Ovary (tissue), 9 donors: ENCODE data around the gene CCDC160. TPM values are rescaled to one million over a fixed set of nuclear protein-coding genes. Genes with fewer than 3 reads are reported as not detected.

Source experiments
- DNase-seq, 5 donors: peaks; one replicate each; pipeline ENCODE4 v3.0.0-alpha.2; 2019 to 2020
- H3K27ac ChIP-seq, 2 donors: fragments of 200-600 bp; one replicate each; pipeline versions ENCODE4 v1.5.1 to v1.8.0; 2019 to 2022
- H3K27me3 ChIP-seq: fragments of 200-600 bp; one replicate; pipeline ENCODE4 v1.8.0; 2022
- H3K36me3 ChIP-seq: fragments of 200-600 bp; sonication (generic); one replicate; pipeline ENCODE4 v1.5.1; 2019
- H3K4me1 ChIP-seq: one replicate; pipeline ENCODE4 v1.8.1; 2013; ENCODE audit warnings: mild to moderate bottlenecking, moderate library complexity; ENCODE audit not compliant: insufficient read depth
- H3K4me3 ChIP-seq: fragments of 200-600 bp; sonication (generic); one replicate; pipeline ENCODE4 v1.5.1; 2017
- H3K9me3 ChIP-seq, 2 donors: fragments of 200-600 bp in 1 of 2; sonication (generic) in 1 of 2; one replicate each; pipeline versions ENCODE4 v1.5.1 to v1.8.1; 2013 to 2019; ENCODE audit warnings: mild to moderate bottlenecking in 1 of 2, moderate library complexity in 1 of 2
- EP300 ChIP-seq: sonication (generic); formaldehyde crosslinking; IDR thresholded peaks from one replicate; pipeline ENCODE4 v1.6.1; 2017; ENCODE audit warnings: antibody characterized with exemption
- POLR2A ChIP-seq: fragments of 450-650 bp; IDR thresholded peaks from one replicate; pipeline ENCODE4 v1.6.1; 2017; ENCODE audit warnings: antibody characterized with exemption, mild to moderate bottlenecking, moderate library complexity
- intact Hi-C, 4 donors: fragments of 100-400 bp; cut with DNase I; formaldehyde crosslinking; loops; one replicate each; pipeline versions ENCODE4 v1.11.0 to v1.15.1; 2022 to 2023
- polyA plus RNA-seq, 2 donors: library from polyadenylated mRNA; stranded (reverse); fragments of 200-250 nt in 1 of 2; fragments of 350-450 nt in 1 of 2; fragmentation: Illumina TruSeq in 1 of 2; extraction: RNeasy Lipid Tissue Mini Kit (QIAGEN cat#74804) in 1 of 2; gene quantifications; one replicate each; pipeline ENCODE4 v1.2.3, GENCODE V29; 2013 to 2014
- total RNA-seq, 7 donors: library from RNA; depleted of rRNA in 2 of 7; stranded (reverse); fragments of >200 nt in 2 of 7; fragmentation: NEBNext Ultra II Directional in 3 of 7; extraction: Animal tissue kit (Norgen Biotek cat#: 25700) in 3 of 7; gene quantifications; one replicate each; pipeline versions ENCODE4 v1.1.0 to v1.2.4, GENCODE V29; 2016 to 2023
- TF ChIP-seq, protein P1 (sequence below), 3 donors: fragments of 450-650 bp in 2 of 3; fragments of 200-600 bp in 1 of 3; IDR thresholded peaks; one replicate each; pipeline versions ENCODE4 v1.5.1 to v1.8.0; 2016 to 2022; ENCODE audit warnings: antibody characterized with exemption in 3 of 3, mild to moderate bottlenecking in 1 of 3
- donor health status: DM: no; HTN: no; CAD: no; lungs with moderate emphysema.
- donor health status: DM: no; HTN: no; CAD: no.
- donor health status: Bipolar disorder and iron deficiency.
- donor health status: DM: yes; HTN: yes; CAD: no.
- donor health status: DM: no; HTN: no; CAD: no.
- donor health status: DM: yes; HTN: yes; CAD: no.

CCDC160 gene
- total and polyA plus RNA-seq, 9 donors = 0.33 to 1.8 (median 1.0) TPM

GRCh38 chrX:134294548-134294947 is 57.6 kb downstream of the CCDC160 start:
- TF ChIP-seq, protein P1, sequence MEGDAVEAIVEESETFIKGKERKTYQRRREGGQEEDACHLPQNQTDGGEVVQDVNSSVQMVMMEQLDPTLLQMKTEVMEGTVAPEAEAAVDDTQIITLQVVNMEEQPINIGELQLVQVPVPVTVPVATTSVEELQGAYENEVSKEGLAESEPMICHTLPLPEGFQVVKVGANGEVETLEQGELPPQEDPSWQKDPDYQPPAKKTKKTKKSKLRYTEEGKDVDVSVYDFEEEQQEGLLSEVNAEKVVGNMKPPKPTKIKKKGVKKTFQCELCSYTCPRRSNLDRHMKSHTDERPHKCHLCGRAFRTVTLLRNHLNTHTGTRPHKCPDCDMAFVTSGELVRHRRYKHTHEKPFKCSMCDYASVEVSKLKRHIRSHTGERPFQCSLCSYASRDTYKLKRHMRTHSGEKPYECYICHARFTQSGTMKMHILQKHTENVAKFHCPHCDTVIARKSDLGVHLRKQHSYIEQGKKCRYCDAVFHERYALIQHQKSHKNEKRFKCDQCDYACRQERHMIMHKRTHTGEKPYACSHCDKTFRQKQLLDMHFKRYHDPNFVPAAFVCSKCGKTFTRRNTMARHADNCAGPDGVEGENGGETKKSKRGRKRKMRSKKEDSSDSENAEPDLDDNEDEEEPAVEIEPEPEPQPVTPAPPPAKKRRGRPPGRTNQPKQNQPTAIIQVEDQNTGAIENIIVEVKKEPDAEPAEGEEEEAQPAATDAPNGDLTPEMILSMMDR (IDR thresholded peaks at IDR 0.05) = no peak
- TF ChIP-seq EP300 (no peak), POLR2A (no peak)
- no peaks in the 10 kb centered on the region for H3K4me1 ChIP-seq
- no peaks in the 10 kb centered on the region for H3K27me3 ChIP-seq
- intact Hi-C loops = no loop called here
- no peaks in the 10 kb centered on the region for H3K36me3 ChIP-seq
- DNase-seq = no peak
- H3K27ac ChIP-seq = no peak overlapping the region
- H3K9me3 ChIP-seq = peaks cover 0 to 3% of the 10 kb centered on the region in 2 donors
- no peak overlapping the region for H3K4me3 ChIP-seq

Other genes starting within 250 kb of the CCDC160 start
- 10 to 100 TPM; 27.1 to 50.4 (median 38.8) TPM for gene PHF6, start 136.1 kb downstream of the CCDC160 start, total RNA-seq
- gene PHF6, start 136.1 kb downstream of the CCDC160 start, polyA plus RNA-seq = 10 to 100 TPM; 14.6 to 24.2 TPM
- 10 to 100 TPM; 13.4 to 37.5 (median 23.0) TPM for gene HPRT1, start 223.0 kb downstream of the CCDC160 start, total RNA-seq
- gene HPRT1, start 223.0 kb downstream of the CCDC160 start, polyA plus RNA-seq = 10 to 100 TPM; 25.6 to 30.3 TPM